ENCODE data around the gene TMEM273. TPM values are rescaled to one million over a fixed set of nuclear protein-coding genes. Genes with fewer than 3 reads are reported as not detected.
A peak's percentile ranks its signal among the peaks of the same experiment; 100 is the strongest.

The TMEM273 gene
- total RNA-seq, 2 donors from 2014 or later: 22.5 to 88.0 TPM

DNA sequence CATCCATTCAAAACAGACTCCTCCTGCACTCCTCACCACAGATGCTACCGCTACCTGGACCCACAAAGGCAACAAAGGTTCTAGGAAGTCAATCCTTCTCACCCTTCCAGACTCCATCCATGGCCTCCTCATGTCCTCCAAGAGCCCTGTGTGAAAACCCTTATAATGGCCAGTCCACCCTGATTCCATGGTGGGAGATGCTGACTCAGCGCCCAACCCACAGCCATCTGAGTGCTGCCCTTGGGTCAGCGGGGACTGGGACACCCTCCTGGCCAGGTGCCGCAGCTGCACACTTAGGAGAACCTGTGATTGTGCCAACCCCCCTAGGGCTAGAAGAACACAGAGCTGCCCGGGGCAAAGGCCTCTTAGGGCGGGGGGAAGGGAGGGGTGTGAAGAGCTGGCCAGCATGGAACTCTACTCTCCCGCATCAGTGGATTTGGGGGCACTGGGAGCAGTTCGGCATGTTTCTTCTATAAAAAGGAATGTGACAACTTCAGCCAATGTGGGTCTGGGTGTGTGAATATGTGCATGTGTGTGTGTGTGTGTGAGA is 25.4 kb downstream of the TMEM273 start:
- H3K9me3 Mint-ChIP-seq: no peaks in the 10 kb centered on the region
- peaks cover 23% of the 10 kb centered on the region for H3K4me1 Mint-ChIP-seq (ENCODE audit: low read depth)
- DNase-seq: no peak
- H3K27ac Mint-ChIP-seq: no peak overlapping the region
- H3K4me3 Mint-ChIP-seq: no peak overlapping the region
- H3K27me3 Mint-ChIP-seq (ENCODE audit: low read depth): peaks cover 17% of the 10 kb centered on the region
- H3K36me3 Mint-ChIP-seq (ENCODE audit: insufficient read depth in 2 of 2): peaks cover 2 to 5% of the 10 kb centered on the region in 2 donors
- ATAC-seq (replicated peaks in 1 of 2): no peak

DNA sequence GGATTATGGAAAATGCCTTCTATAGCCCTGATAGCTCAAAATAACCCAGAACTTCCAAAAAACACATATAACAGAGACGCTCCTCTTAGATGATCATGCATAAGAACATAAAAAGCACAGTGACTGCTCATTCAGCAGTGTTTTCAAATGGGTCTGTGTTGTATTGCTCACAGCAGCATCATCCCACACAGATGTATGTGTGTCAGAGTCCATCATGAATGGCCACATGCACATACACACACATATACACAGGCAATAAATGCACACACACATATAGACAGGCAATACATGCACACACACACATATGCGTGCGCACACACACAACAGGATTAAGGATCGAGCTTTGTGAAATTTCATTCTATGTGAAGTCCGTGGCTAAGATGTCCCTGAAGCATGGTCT is 26.1 kb downstream of the TMEM273 start:
- Mint-ChIP-seq H3K9me3 (no peaks in the 10 kb centered on the region), H3K27me3 (ENCODE audit: low read depth) (peaks cover 25% of the 10 kb centered on the region), H3K4me1 (ENCODE audit: low read depth) (peaks cover 26% of the 10 kb centered on the region), H3K36me3 (ENCODE audit: insufficient read depth in 2 of 2) (peaks cover 2 to 5% of the 10 kb centered on the region in 2 donors), H3K27ac (no peak overlapping the region), H3K4me3 (no peak overlapping the region)
- DNase-seq: no peak
- ATAC-seq (replicated peaks in 1 of 2): no peak

DNA sequence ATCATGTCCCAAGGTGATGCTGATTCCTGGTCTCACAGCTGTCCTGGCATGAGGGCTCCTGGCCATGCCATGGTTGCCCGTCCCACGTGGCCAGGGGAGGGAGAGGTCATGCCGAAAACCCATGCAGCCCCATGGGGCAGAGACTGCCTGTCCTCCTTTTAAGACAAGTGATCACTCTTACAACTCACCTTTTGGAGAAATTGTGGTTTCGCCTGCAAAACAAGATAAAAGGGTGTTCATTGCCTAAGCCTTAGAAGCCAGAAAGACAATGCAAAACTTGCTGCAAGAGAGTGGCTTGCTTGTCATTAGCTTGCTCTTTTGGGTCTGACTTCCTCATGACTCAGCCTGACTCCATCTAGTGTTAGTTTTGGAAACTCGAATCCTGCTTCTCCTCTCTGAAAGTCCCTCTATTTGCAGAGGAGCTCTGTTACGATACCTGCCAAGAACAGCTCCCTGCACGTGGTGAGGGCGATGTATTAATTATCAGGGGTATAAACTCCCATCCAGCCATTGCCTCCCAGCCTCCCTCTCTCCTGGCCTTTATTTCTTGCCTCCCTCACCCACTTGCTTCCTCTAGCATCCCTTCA is 26.7 kb downstream of the TMEM273 start:
- DNase-seq: no peak
- Mint-ChIP-seq H3K36me3 (ENCODE audit: insufficient read depth in 2 of 2) (peaks cover 2 to 6% of the 10 kb centered on the region in 2 donors), H3K4me1 (ENCODE audit: low read depth) (peaks cover 31% of the 10 kb centered on the region), H3K27ac (no peak overlapping the region), H3K9me3 (no peaks in the 10 kb centered on the region), H3K4me3 (no peak overlapping the region), H3K27me3 (ENCODE audit: low read depth) (peaks cover 30% of the 10 kb centered on the region)
- ATAC-seq (replicated peaks in 1 of 2): no peak

DNA sequence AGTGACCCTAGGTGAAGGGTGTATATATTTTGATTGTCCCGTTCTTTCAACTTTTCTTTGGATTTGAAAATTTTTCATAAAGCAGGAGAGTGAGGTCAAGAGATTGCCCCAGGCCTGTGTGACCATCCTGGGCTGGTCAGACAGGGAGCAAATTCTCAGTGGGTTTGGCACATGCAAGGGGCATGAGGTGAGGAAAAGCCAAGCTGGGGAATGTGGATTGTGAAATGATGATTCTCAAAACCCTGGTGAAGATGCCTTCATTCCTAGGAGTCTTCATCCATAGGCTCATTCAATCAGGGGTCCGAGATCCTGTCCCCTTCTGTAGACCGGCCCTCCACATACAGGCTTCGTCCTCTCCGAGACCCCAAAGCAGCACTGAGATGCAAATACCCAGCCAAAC is 27.4 kb downstream of the TMEM273 start:
- H3K4me3 Mint-ChIP-seq: no peak overlapping the region
- no peak overlapping the region for H3K27ac Mint-ChIP-seq
- peaks cover 2 to 5% of the 10 kb centered on the region in 2 donors for H3K36me3 Mint-ChIP-seq (ENCODE audit: insufficient read depth in 2 of 2)
- peaks cover 29% of the 10 kb centered on the region for H3K4me1 Mint-ChIP-seq (ENCODE audit: low read depth)
- ATAC-seq (replicated peaks in 1 of 2) (no peak), DNase-seq (no peak)
- no peaks in the 10 kb centered on the region for H3K9me3 Mint-ChIP-seq
- peaks cover 35% of the 10 kb centered on the region for H3K27me3 Mint-ChIP-seq (ENCODE audit: low read depth)

DNA sequence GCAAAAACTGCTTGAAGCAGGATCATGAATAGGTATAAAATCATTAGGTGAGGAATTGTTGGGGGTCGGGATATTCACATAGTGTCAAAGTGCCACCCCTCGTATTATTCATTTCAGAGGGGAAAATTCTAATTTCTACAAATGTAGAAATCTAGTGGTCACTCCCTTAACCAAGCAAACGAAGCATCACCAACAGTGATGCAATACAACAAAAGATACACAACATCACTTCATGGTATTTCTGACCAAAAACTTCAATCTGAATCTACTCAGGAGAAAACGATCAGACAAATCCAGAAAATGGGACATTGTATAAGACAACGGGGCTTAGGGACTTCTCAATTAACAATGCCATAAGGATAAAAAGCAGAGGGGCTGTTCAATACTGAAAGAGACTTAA is 28.1 kb downstream of the TMEM273 start:
- H3K27me3 Mint-ChIP-seq (ENCODE audit: low read depth): peaks cover 35% of the 10 kb centered on the region
- no peaks in the 10 kb centered on the region for H3K9me3 Mint-ChIP-seq
- H3K4me3 Mint-ChIP-seq: no peak overlapping the region
- peaks cover 29% of the 10 kb centered on the region for H3K4me1 Mint-ChIP-seq (ENCODE audit: low read depth)
- peaks cover 2 to 5% of the 10 kb centered on the region in 2 donors for H3K36me3 Mint-ChIP-seq (ENCODE audit: insufficient read depth in 2 of 2)
- ATAC-seq (replicated peaks in 1 of 2): no peak
- no peak for DNase-seq
- H3K27ac Mint-ChIP-seq: no peak overlapping the region

DNA sequence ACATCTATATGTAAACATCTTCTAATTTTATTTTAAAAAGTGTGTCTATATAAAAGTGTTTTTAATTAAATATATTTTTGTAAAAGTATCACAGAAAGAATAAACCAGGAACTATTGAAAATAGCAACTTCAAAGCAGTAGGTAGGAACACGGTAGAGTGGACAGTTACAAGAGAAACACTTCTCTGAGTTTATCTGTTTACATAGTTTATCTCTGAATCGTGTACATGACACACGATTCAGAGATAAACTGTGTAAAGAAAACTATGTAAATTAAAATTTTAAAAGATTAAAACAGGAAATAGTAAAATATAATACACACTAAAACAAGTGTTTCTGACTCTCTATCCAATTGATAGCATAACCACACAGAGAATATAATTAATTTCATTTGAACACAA is 29.3 kb downstream of the TMEM273 start:
- ATAC-seq (replicated peaks in 1 of 2) (no peak), DNase-seq (no peak)
- Mint-ChIP-seq H3K27ac (no peak overlapping the region), H3K36me3 (ENCODE audit: insufficient read depth in 2 of 2) (peaks cover 0 to 2% of the 10 kb centered on the region in 2 donors), H3K9me3 (no peaks in the 10 kb centered on the region), H3K4me1 (ENCODE audit: low read depth) (peaks cover 18% of the 10 kb centered on the region), H3K27me3 (ENCODE audit: low read depth) (peaks cover 34% of the 10 kb centered on the region), H3K4me3 (no peak overlapping the region)

DNA sequence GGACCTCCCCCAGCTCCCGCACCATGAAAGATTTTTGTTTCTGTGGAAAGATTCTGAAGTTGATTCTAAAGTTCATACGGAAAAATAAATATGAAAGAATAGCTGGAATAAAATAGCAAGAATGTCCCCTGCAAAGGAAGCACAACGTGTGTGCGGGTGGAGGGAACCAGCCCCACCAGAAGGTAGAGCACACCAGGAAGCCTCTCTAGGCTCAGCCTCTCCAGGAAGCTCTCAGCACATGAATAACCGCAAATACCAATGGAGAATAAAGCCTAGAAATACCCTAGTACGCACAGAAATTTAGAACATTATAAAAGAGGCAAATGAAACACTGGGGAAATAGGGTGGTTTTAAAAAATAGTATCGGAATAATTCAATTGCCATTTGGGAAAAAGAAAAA is 29.8 kb downstream of the TMEM273 start:
- no peaks in the 10 kb centered on the region for H3K9me3 Mint-ChIP-seq
- peaks cover 0 to 2% of the 10 kb centered on the region in 2 donors for H3K36me3 Mint-ChIP-seq (ENCODE audit: insufficient read depth in 2 of 2)
- H3K27me3 Mint-ChIP-seq (ENCODE audit: low read depth): peaks cover 35% of the 10 kb centered on the region
- H3K4me3 Mint-ChIP-seq: no peak overlapping the region
- peaks cover 18% of the 10 kb centered on the region for H3K4me1 Mint-ChIP-seq (ENCODE audit: low read depth)
- DNase-seq (no peak), ATAC-seq (replicated peaks in 1 of 2) (no peak)
- H3K27ac Mint-ChIP-seq: no peak overlapping the region

DNA sequence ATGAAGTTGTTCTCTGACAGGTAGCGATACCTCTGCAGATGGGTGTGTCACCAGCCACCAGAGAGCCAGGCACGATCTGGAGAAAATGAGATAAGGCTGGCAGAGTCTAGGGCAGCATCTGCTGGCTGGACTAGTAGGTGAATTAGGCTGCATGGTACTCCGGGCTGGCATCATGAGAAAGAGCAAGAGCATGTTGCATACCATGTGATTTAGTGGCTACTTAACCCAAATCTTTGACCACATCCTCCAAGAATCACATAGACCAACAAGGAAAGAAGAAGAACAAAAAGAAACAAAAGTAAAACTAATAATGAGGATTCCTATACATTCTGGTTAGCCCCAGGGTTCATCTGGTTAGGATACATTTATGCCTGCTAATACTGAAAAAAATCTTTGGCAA is 31.0 kb downstream of the TMEM273 start:
- Mint-ChIP-seq H3K27ac (peak overlapping the region; percentile 13), H3K4me3 (no peak overlapping the region), H3K4me1 (ENCODE audit: low read depth) (peaks cover 17% of the 10 kb centered on the region), H3K27me3 (ENCODE audit: low read depth) (peaks cover 43% of the 10 kb centered on the region), H3K9me3 (no peaks in the 10 kb centered on the region), H3K36me3 (ENCODE audit: insufficient read depth in 2 of 2) (peaks cover 0 to 2% of the 10 kb centered on the region in 2 donors)
- no peak for ATAC-seq (replicated peaks in 1 of 2)
- no peak for DNase-seq

DNA sequence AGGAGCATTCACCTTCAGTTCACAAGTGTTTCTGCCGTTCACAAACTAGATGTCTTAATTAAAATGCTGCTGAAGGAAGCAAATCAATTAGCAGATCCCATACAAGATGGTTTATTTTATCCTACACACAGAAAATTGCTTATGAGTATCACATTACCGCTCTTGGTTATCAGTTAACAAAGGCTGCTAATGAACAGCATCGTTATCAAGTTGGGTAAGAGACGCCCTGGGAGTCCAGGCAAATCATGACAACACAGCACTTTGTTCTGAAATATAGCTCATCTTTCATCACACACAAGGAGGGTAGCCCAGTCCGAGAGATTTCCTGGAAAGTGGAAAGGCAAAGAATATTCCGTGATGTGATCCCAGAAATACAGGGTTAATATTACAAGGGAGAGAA is 33.5 kb downstream of the TMEM273 start:
- Mint-ChIP-seq H3K27me3 (ENCODE audit: low read depth) (peaks cover 40% of the 10 kb centered on the region), H3K4me1 (ENCODE audit: low read depth) (peaks cover 9% of the 10 kb centered on the region), H3K9me3 (no peaks in the 10 kb centered on the region), H3K4me3 (no peak overlapping the region), H3K36me3 (ENCODE audit: insufficient read depth in 2 of 2) (peaks cover 0 to 2% of the 10 kb centered on the region in 2 donors), H3K27ac (no peak overlapping the region)
- ATAC-seq (replicated peaks in 1 of 2): no peak
- DNase-seq: no peak

DNA sequence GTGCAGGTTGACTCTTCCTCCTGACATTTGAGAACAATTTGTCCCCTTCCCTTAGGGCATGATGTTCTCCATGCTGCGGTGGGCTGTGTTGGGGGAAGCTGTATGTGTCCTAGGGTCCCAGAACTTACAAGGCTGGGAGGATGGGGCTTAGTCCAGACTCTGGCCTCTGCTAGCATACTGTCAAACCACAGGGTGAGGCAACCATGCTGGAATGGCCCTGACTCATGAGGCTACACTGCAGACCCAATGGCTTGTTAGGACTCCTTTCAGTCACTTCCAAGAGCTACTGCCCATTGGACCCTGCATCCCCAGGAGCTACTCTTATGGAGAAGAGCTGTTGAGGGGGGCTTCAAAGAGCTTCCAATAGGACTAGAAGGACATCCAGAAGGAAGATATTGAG is 34.2 kb downstream of the TMEM273 start:
- ATAC-seq (replicated peaks in 1 of 2) (no peak), DNase-seq (no peak)
- H3K27ac Mint-ChIP-seq: no peak overlapping the region
- peaks cover 42% of the 10 kb centered on the region for H3K27me3 Mint-ChIP-seq (ENCODE audit: low read depth)
- H3K9me3 Mint-ChIP-seq: no peaks in the 10 kb centered on the region
- H3K36me3 Mint-ChIP-seq (ENCODE audit: insufficient read depth in 2 of 2): peaks cover 0 to 2% of the 10 kb centered on the region in 2 donors
- H3K4me1 Mint-ChIP-seq (ENCODE audit: low read depth): peaks cover 9% of the 10 kb centered on the region
- H3K4me3 Mint-ChIP-seq: no peak overlapping the region

DNA sequence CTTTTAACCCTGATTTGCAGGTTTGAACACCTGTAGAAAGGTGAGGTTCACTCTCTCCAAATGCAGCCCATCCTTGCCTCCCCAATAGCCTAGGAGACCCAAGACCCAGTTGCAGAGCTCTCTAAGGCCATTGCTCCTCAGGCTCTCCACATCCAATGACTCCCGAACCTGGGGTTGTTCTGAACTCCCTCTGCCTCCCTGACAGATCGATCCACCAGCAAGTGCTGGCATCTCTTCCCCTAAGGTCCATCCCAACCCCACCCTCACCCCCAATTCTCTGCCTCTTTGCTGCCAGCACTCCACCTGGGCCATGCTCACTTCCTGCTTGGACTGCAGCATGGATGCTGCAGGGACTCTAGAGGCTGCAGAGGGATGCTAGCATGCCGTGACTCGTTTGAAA is 35.1 kb downstream of the TMEM273 start:
- H3K36me3 Mint-ChIP-seq (ENCODE audit: insufficient read depth in 2 of 2): peaks cover 3 to 5% of the 10 kb centered on the region in 2 donors
- H3K27ac Mint-ChIP-seq: no peak overlapping the region
- peaks cover 9% of the 10 kb centered on the region for H3K4me1 Mint-ChIP-seq (ENCODE audit: low read depth)
- peak in 1 of 2 donors; percentile 5 for ATAC-seq (replicated peaks in 1 of 2)
- no peak overlapping the region for H3K4me3 Mint-ChIP-seq
- H3K9me3 Mint-ChIP-seq: peaks cover 3 to 4% of the 10 kb centered on the region in 2 donors
- peaks cover 47% of the 10 kb centered on the region for H3K27me3 Mint-ChIP-seq (ENCODE audit: low read depth)
- no peak for DNase-seq

DNA sequence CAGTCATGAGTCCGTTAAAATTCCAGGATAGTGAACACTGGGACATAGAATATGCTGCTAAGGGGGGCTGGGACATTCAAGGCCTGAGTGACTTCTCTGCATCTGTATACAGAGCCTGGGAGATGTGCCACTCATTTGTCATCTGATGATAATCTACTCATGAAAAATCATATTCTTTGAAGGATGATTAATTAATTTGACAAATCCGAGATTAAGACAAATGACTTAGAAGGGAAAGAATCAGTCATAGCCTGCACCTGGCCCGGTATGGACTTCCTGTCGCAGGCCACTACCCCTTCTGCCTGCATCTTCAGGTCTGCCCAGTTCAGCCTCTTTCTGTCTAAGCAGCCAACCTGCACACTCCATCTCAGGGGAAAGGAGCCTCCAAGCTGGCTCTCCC is 35.5 kb downstream of the TMEM273 start:
- Mint-ChIP-seq H3K4me3 (no peak overlapping the region), H3K27me3 (ENCODE audit: low read depth) (peaks cover 48% of the 10 kb centered on the region), H3K36me3 (ENCODE audit: insufficient read depth in 2 of 2) (peaks cover 4 to 6% of the 10 kb centered on the region in 2 donors), H3K4me1 (ENCODE audit: low read depth) (peaks cover 9% of the 10 kb centered on the region), H3K9me3 (peaks cover 4% of the 10 kb centered on the region in 2 donors), H3K27ac (no peak overlapping the region)
- ATAC-seq (replicated peaks in 1 of 2) (peak in 1 of 2 donors; percentile 49), DNase-seq (no peak)

DNA sequence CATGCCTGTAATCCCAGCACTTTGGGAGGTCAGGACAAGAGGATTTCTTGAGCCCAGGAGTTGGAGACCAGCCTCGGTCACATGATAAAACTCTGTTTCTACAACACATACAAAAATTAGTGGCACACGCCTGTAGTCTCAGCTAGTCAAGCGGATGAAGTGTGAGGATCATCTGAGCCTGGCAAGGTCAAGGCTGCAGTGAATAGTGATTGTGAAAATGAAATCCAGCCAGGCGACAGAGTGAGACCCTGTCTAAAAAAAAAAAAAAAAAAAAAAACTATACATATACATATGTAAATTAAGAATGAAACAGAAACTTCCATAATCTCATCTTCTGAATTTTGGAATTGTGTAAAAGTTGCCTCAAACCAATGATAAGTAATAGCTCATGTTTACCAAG is 36.2 kb downstream of the TMEM273 start:
- Mint-ChIP-seq H3K27me3 (ENCODE audit: low read depth) (peaks cover 43% of the 10 kb centered on the region), H3K27ac (no peak overlapping the region), H3K4me3 (no peak overlapping the region), H3K36me3 (ENCODE audit: insufficient read depth in 2 of 2) (peaks cover 4 to 6% of the 10 kb centered on the region in 2 donors), H3K9me3 (peaks cover 4% of the 10 kb centered on the region in 2 donors), H3K4me1 (ENCODE audit: low read depth) (peaks cover 6% of the 10 kb centered on the region)
- DNase-seq: no peak
- no peak for ATAC-seq (replicated peaks in 1 of 2)

DNA sequence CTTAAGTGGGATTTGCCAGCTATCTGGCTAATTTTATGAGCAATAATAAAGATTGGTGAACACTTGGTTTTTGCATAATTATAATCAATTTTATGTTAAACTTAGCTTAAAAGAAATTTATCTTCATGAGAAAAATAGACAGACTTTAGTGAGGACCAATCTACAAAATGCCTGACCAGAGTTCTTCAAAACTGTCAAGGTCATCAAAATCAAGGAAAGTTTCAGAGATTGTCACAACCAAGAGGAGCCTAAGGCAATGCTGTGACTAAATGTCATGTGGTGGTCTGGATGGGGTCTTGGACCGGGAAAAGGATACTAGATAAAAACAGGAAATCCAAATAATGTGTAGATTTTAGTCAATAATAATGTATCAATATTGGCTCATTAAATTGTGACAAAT is 36.7 kb downstream of the TMEM273 start:
- Mint-ChIP-seq H3K9me3 (peaks cover 4% of the 10 kb centered on the region in 2 donors), H3K4me3 (no peak overlapping the region), H3K27ac (no peak overlapping the region), H3K27me3 (ENCODE audit: low read depth) (peaks cover 38% of the 10 kb centered on the region), H3K4me1 (ENCODE audit: low read depth) (peaks cover under 1% of the 10 kb centered on the region), H3K36me3 (ENCODE audit: insufficient read depth in 2 of 2) (peaks cover 4 to 5% of the 10 kb centered on the region in 2 donors)
- ATAC-seq (replicated peaks in 1 of 2) (no peak), DNase-seq (no peak)

All from activated T-cell treated with anti-CD3 and anti-CD28 coated beads, Interleukin-2, amount 50 U/mL, for 72 hours (primary cell).